GM21515 (cell line): ENCODE measurements around the gene CHN1.

Source experiments
- ATAC-seq: cut with Tn5 transposase; IDR thresholded peaks from one replicate; pipeline ENCODE4 v1.9.1; 2021; ENCODE audit not compliant: unreplicated experiment

CHN1 gene

DNA sequence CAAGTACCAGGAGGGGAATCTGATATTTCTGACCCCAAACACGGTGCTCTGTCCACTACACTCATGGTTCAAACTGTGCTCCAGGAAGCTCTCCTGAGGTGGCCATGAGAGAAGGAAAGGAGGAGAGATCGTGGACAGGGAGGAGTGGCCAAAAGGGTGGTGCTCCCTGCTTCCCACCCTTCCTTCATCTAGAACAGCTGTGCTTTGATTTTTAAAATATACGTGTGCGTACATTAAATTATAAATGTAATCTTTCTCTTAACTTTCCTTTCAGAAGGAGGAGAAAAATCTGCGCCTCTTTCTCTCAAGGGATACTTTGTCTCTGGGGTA is 232.7 kb downstream of the CHN1 start:
- no peak for ATAC-seq

DNA sequence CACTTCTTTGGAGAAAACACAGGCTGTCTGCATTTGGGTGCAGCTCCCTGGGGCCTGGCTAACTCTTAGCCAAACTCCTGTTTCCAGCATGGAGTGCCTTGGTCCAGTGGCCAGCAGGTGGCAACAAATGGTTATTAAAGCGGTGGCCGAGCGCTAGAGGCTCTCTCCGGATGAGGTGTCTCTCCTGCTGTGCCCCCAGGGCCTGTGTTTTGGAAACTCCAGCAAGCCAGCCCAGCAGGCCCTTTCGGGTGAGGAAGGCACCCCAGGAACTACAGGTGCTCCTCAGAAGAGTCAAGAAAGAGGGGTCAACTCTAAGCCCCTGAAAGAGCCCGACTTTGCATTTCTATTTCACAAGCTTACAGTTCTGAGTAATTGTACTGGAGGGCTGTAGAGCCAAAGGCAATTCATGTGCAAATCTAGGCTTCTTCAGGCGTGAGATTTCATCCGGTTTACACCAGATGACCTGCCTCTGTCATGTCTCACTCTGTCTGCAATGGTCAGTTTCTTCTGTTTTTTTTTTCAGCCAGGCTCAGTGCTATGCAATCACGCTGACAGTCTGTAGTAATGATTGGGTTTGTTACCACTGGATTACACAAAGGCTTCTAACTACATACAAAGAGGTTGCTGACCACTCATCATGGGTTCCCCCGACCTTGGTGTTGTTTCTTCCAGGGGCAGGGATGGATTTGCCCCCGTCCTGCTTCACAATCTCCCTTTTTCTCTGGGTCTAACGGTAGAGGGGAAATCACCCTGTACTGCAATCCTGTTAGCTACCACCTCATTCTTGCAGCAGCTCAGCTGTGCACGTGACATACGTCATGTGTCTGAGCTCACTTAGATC is 233.3 kb downstream of the CHN1 start:
- ATAC-seq: peak; percentile 79

DNA sequence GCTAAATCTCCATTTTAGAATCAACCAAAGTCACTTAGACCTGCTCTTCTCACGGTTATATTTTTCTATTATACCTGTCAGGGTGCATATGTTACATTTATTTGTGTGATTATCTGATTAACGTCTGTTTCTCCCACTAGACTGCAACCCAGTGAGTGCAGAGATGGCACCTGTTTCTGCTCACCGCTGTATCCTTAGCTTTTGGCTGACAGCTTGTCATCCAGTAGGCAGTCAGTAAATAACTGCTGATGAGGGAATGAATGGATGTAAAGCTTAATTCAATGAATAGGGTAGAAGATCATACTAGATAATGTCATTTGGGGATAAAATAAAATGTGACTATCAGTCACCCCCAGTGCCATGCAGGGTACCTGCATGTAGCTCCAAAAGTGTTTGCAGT is 234.0 kb downstream of the CHN1 start:
- no peak for ATAC-seq

DNA sequence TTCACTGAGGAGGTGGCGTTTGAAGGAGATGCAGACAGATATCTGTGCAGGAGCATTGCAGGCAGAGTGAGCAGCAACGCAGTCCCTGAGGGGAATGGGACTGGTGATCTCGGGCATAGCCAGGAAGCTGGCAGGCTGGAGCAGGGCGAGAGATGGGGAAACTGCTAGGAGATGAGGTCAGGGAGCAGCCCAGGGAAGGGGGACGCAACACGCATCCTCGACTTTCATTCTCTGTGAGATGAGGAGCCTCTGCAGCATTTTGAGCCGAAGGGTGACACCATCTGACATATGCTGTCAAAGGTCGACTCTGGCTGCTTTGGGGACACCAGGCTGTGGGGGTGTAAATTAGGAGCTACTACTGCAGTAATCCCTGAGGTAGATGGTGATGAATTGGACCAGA is 236.6 kb downstream of the CHN1 start:
- ATAC-seq: no peak

DNA sequence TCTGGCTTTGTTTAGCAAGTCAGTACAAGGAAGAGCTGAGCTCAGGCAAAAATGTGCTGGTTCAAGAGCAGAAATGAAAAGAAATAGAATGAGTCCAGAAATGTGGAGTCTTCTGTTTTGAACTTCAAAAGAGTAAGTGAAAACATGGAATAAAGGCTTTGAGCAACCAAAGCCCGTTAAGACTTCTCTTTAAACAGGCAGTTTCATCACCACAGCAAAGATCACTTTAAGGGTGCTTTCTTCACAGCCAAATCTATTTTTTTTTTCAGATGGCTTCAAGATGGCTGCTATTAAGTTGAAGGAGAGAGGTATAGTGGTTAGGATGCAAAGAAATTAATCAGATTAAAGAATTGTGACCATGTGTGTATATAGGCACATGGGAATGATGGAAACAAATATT is 238.9 kb downstream of the CHN1 start:
- ATAC-seq: no peak

DNA sequence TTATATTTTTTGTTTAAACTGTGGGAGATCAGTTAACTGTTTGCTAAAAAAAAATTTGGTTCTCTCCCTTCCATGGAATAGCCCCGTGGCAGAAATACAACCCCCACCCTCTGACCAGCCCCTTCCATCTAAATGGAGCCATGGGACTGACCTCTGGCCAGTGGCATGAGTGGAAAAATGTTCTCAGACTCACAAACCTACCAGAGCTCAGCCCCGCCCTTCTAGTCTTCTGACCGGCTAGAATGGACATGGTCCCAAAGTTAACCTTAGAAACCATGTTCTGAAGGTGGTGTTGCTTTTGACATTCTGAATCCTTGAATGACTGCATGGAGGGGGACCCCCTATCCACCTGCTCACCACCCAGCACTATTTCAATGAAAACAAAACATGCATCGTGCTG is 239.6 kb downstream of the CHN1 start:
- ATAC-seq: no peak

DNA sequence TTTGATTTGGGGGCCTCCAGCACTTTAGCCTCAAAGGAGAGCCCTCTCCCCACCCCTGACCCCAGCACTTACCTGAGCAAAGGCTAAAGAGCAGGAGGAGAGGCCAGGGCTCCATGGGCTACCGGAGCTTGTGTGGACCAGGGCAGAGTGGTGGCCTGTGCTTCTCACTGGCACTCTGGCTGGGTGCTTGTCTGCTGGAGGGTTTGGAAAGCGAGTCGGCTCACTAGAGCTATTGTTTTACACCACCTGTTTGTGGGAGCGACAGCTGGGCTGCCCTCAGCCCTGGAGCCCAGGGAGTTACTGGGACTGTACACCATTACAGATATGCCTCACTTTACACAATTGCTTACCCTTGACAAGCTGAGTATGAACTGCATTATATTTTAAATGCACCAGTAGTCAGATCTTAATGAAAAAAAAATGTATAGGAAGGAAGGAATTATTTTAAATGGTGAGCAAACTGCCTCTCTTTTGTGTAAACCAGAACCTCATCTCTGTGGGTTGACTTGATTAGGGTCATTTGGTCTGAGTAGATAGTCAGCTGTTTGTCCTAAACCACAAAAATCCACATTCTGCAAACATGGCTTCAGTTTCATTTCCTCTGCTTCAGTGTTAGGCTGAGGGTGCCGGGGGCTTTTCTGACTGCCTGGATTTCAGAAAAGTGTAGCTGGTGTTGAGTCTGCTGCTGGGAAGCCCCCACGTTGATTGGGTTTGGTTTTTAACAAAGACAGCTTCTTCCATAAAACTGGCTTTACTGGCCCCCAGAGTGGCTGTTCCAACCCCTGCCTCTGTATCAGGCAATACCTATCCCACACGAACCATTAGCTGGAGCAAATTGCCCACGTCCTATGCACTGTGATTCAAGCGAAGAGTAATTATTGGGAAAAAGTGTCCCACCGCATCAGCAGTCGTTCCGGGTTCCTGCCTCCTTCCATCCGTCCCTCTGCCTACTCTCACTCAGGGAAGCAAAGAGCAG is 240.6 kb downstream of the CHN1 start, which contains the start of gene CHRNA1:
CHRNA1 (minus strand) TSS at position 193 of the 976 bp plus-strand sequence; CDS start at position 115, 78 bp downstream.
- no peak for ATAC-seq

DNA sequence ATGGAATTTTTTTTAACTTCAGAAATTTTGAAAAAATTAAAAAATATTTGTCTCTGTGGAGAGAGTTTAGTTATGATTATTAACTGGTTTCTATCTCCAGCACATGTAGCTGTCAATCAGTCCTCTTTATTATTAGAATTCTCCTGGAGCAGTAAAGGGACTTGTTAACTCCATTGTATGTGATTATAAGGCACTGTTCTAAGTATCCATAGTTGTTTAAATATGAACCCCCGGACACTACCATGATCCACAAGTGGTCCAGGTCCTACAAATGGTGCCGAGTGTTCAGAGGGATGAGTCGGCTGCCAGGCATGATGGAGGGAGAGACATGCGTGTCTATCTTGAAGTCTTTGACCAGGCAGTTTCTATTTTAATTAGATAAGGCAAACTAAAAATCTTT is 241.4 kb downstream of the CHN1 start:
- no peak for ATAC-seq

GRCh38 chr2:174762464-174762863 is 242.7 kb downstream of the CHN1 start:
- no peak for ATAC-seq

DNA sequence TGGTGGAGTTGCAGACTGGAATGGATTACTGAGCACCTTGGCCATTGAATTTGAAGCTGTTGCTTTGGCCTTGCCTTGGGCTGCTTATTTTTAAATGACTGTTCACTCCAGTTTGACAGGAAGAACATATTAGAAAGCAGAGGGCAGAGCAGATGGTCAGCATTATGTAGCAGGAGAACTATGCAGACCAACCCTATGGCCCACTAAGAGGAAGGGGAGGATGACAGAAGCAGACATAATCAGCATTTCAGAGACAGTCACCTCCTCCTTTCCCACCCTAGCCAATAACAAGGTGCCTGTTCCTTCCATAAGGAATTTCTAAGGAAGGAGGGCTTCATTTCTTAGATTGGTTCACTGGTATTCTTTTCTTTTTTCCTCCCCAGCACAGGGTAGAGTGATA is 243.3 kb downstream of the CHN1 start:
- no peak for ATAC-seq

DNA sequence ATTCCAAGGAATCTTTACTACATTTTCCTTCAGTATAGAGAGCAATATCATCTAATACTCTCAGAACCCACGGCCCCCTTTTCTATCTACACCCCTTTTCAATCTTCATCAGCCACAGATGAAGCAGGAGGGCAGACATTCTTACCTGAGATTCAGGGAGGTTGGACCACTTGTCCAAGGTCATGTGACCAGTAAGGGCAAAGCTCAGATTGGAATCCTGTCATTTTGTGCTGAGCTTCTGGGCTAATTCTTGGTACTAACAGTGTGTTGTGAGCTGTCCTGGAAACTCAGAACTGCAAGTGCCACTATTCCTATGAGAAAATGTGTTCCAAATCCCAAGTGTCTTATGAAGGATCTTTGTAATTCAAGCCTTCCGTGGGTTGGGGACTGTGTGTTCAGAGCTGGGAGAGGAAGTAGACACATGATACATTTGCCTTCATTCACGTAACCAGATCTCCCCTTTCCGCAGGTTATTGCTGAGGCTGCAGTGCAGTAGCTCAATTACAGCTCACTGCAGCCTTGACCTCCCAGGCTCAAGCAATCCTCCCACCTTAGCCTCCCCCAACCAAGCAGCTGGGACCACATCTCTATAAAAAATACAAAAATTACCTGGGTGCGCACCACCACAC is 244.2 kb downstream of the CHN1 start:
- ATAC-seq: no peak

DNA sequence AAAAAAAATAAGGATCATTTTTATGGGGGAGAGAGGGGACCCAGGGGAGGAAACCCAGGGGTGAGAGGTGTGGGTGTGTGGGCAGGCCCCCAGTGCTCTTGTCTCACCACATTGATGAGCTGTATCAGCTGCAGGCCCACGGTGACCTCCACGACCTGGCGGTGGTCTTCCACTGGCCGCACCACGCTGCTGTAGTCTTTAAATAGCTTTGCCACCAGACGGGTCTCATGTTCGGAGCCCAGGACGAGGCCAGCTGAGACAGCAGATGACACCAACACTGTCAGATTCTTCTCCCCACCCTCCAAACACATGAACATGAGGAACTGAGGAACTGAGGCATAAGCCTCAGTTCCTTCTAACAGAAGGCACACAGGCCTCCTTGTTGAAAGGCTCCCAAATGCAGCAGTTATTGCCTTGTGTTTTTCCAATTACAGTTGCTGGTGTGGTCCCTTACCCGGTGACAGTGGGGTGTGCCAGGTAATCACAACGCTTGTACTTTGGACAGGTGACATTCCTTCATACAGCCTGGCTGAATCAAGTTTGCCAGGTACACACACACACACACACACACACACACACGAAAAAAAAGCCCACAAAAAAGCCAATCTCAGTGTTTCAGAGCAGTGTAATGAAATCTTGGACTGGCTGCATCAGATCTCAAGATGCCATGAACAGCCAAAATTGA is 245.7 kb downstream of the CHN1 start:
- ATAC-seq: no peak

GRCh38 chr2:174756743-174757142 is 248.4 kb downstream of the CHN1 start:
- ATAC-seq: no peak

GRCh38 chr2:174753038-174753633 is 252.0 kb downstream of the CHN1 start:
- ATAC-seq: no peak

DNA sequence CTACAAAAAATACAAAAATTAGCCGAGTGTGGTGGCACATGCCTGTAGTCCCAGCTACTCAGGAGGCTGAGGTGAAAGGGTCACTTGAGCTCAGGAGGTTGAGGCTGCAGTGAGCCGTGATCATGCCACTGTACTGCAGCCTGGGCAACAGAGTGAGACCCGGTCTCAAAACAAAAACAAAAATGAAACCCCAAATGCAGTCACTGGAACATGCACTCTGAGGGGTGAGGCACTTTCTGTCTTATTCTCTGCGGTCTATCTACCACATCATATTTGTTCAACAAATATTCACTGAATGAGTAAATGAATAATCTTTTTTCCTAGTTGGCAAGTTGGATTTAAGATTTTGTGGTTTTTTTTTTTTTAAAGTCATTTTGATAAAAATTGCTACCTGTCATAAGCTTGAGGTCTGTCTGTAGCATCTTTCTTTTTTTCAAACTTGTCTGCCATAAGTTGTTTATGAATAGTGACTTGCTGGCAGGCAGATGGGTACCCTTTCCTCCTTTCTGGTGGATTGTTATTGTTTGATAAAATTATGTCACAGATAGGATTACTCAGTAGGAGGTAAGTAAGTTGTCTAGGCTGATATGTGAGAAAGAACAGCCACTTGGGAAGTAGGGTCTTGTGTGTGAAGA is 252.7 kb downstream of the CHN1 start:
- ATAC-seq: peak; percentile 79

GRCh38 chr2:174750923-174751441 is 254.2 kb downstream of the CHN1 start:
- ATAC-seq: peak; percentile 43

GRCh38 chr2:174749793-174750192 is 255.4 kb downstream of the CHN1 start:
- ATAC-seq: no peak

DNA sequence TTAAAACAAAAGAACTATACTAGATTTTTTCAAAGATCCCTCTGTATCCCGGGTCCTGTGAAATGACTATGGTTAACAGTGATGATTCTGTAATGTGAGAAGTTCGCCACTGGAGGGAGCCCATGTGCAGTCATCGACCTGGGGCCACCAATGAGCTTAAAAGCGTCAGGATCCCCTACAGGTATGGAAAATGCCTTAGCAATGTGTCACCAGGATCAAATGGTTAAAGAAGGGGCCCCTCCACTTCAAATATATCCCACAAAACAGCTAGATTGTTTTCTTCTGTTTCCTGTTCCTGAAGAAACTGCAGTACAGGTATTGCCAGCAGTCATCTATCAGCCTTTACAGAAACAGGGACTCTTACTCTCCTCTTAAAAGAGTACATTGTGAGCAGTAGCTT is 256.2 kb downstream of the CHN1 start:
- peak; percentile 35 for ATAC-seq
